ENCODE measurements around the gene THADA.
"Not testable (repeated sequence)": the region's sequence is repeated elsewhere in the genome, so short reads cannot be mapped to it uniquely, and the experiment has no call there.

The THADA gene

GRCh38 chr2:43612944-43613343 is 17.1 kb upstream of the THADA start:
- Histone ChIP-seq H3K9me3 (ENCODE audit: control insufficient read depth, low read length) (no peaks in the 10 kb centered on the region), H3K4me3 (ENCODE audit: low read length) (no peak overlapping the region), H3K9ac (ENCODE audit: low read length) (no peak overlapping the region), H3K36me3 (ENCODE audit: control insufficient read depth, insufficient read depth, low read length) (no peaks in the 10 kb centered on the region), H3K27me3 (ENCODE audit: control insufficient read depth, insufficient read depth, low read length) (no peaks in the 10 kb centered on the region), H3K4me1 (ENCODE audit: control insufficient read depth, insufficient read depth, low read length) (no peaks in the 10 kb centered on the region)

GRCh38 chr2:43611987-43612894 is 16.4 kb upstream of the THADA start:
- Histone ChIP-seq H3K9me3 (ENCODE audit: control insufficient read depth, low read length) (no peaks in the 10 kb centered on the region), H3K36me3 (ENCODE audit: control insufficient read depth, insufficient read depth, low read length) (no peaks in the 10 kb centered on the region), H3K27me3 (ENCODE audit: control insufficient read depth, insufficient read depth, low read length) (no peaks in the 10 kb centered on the region), H3K9ac (ENCODE audit: low read length) (no peak overlapping the region), H3K4me3 (ENCODE audit: low read length) (no peak overlapping the region), H3K4me1 (ENCODE audit: control insufficient read depth, insufficient read depth, low read length) (no peaks in the 10 kb centered on the region)

GRCh38 chr2:43610361-43610760 is 14.5 kb upstream of the THADA start:
- Histone ChIP-seq H3K36me3 (ENCODE audit: control insufficient read depth, insufficient read depth, low read length) (no peaks in the 10 kb centered on the region), H3K9ac (ENCODE audit: low read length) (no peak overlapping the region), H3K4me3 (ENCODE audit: low read length) (no peak overlapping the region), H3K9me3 (ENCODE audit: control insufficient read depth, low read length) (no peaks in the 10 kb centered on the region), H3K4me1 (ENCODE audit: control insufficient read depth, insufficient read depth, low read length) (no peaks in the 10 kb centered on the region), H3K27me3 (ENCODE audit: control insufficient read depth, insufficient read depth, low read length) (no peaks in the 10 kb centered on the region)

- H3K36me3 ChIP-seq (ENCODE audit: control insufficient read depth, insufficient read depth, low read length): no peaks in the 10 kb centered on the region
- no peaks in the 10 kb centered on the region for H3K27me3 ChIP-seq (ENCODE audit: control insufficient read depth, insufficient read depth, low read length)
- no peaks in the 10 kb centered on the region for H3K4me1 ChIP-seq (ENCODE audit: control insufficient read depth, insufficient read depth, low read length)
- no peaks in the 10 kb centered on the region for H3K9me3 ChIP-seq (ENCODE audit: control insufficient read depth, low read length)
- H3K4me3 ChIP-seq (ENCODE audit: low read length): no peak overlapping the region
- no peak overlapping the region for H3K9ac ChIP-seq (ENCODE audit: low read length)
Observed at GRCh38 chr2:43609290-43609918, 13.6 kb upstream of the THADA start.

- no peaks in the 10 kb centered on the region for H3K9me3 ChIP-seq (ENCODE audit: control insufficient read depth, low read length)
- no peaks in the 10 kb centered on the region for H3K4me1 ChIP-seq (ENCODE audit: control insufficient read depth, insufficient read depth, low read length)
- no peak overlapping the region for H3K9ac ChIP-seq (ENCODE audit: low read length)
Observed at GRCh38 chr2:43605851-43606250, 10.0 kb upstream of the THADA start.

GRCh38 chr2:43605079-43605655 is 9.3 kb upstream of the THADA start:
- Histone ChIP-seq H3K9ac (ENCODE audit: low read length) (no peak overlapping the region), H3K27me3 (ENCODE audit: control insufficient read depth, insufficient read depth, low read length) (no peaks in the 10 kb centered on the region), H3K9me3 (ENCODE audit: control insufficient read depth, low read length) (no peaks in the 10 kb centered on the region), H3K4me3 (ENCODE audit: low read length) (no peak overlapping the region), H3K4me1 (ENCODE audit: control insufficient read depth, insufficient read depth, low read length) (no peaks in the 10 kb centered on the region), H3K36me3 (ENCODE audit: control insufficient read depth, insufficient read depth, low read length) (no peaks in the 10 kb centered on the region)

More at GRCh38 chr2:43605851-43606250, 10.0 kb upstream of the THADA start:
- Histone ChIP-seq H3K27me3 (ENCODE audit: control insufficient read depth, insufficient read depth, low read length) (no peaks in the 10 kb centered on the region), H3K4me3 (ENCODE audit: low read length) (no peak overlapping the region), H3K36me3 (ENCODE audit: control insufficient read depth, insufficient read depth, low read length) (no peaks in the 10 kb centered on the region)

- Histone ChIP-seq H3K27me3 (ENCODE audit: control insufficient read depth, insufficient read depth, low read length) (no peaks in the 10 kb centered on the region), H3K9ac (ENCODE audit: low read length) (no peak overlapping the region), H3K9me3 (ENCODE audit: control insufficient read depth, low read length) (no peaks in the 10 kb centered on the region), H3K4me1 (ENCODE audit: control insufficient read depth, insufficient read depth, low read length) (no peaks in the 10 kb centered on the region), H3K4me3 (ENCODE audit: low read length) (no peak overlapping the region), H3K36me3 (ENCODE audit: control insufficient read depth, insufficient read depth, low read length) (no peaks in the 10 kb centered on the region)
Observed at GRCh38 chr2:43604674-43605073, 8.8 kb upstream of the THADA start.

- H3K9me3 ChIP-seq (ENCODE audit: control insufficient read depth, low read length); H3K4me3 ChIP-seq (ENCODE audit: low read length); H3K27me3 ChIP-seq (ENCODE audit: control insufficient read depth, insufficient read depth, low read length); H3K9ac ChIP-seq (ENCODE audit: low read length); H3K36me3 ChIP-seq (ENCODE audit: control insufficient read depth, insufficient read depth, low read length); H3K4me1 ChIP-seq (ENCODE audit: control insufficient read depth, insufficient read depth, low read length): not testable (repeated sequence)
Observed at GRCh38 chr2:43600596-43600995, 4.8 kb upstream of the THADA start.

- Histone ChIP-seq H3K4me1 (ENCODE audit: control insufficient read depth, insufficient read depth, low read length) (peaks cover 7% of the 10 kb centered on the region), H3K4me3 (ENCODE audit: low read length) (peak overlapping the region; percentile 88), H3K9me3 (ENCODE audit: control insufficient read depth, low read length) (no peaks in the 10 kb centered on the region), H3K9ac (ENCODE audit: low read length) (peak overlapping the region; percentile 91), H3K27me3 (ENCODE audit: control insufficient read depth, insufficient read depth, low read length) (no peaks in the 10 kb centered on the region), H3K36me3 (ENCODE audit: control insufficient read depth, insufficient read depth, low read length) (no peaks in the 10 kb centered on the region)
Observed at GRCh38 chr2:43594875-43595274, 963 bp downstream of the THADA start.

- Histone ChIP-seq H3K4me3 (ENCODE audit: low read length) (no peak overlapping the region), H3K9me3 (ENCODE audit: control insufficient read depth, low read length) (no peaks in the 10 kb centered on the region), H3K27me3 (ENCODE audit: control insufficient read depth, insufficient read depth, low read length) (no peaks in the 10 kb centered on the region)
Observed at GRCh38 chr2:43593254-43593653, 2.6 kb downstream of the THADA start.

GRCh38 chr2:43592443-43592842 is 3.4 kb downstream of the THADA start:
- Histone ChIP-seq H3K4me3 (ENCODE audit: low read length) (no peak overlapping the region), H3K9me3 (ENCODE audit: control insufficient read depth, low read length) (no peaks in the 10 kb centered on the region), H3K36me3 (ENCODE audit: control insufficient read depth, insufficient read depth, low read length) (no peaks in the 10 kb centered on the region)

More at GRCh38 chr2:43593254-43593653, 2.6 kb downstream of the THADA start:
- Histone ChIP-seq H3K9ac (ENCODE audit: low read length) (no peak overlapping the region), H3K36me3 (ENCODE audit: control insufficient read depth, insufficient read depth, low read length) (no peaks in the 10 kb centered on the region), H3K4me1 (ENCODE audit: control insufficient read depth, insufficient read depth, low read length) (peaks cover 7% of the 10 kb centered on the region)

GRCh38 chr2:43585708-43586107 is 10.1 kb downstream of the THADA start:
- Histone ChIP-seq H3K4me1 (ENCODE audit: control insufficient read depth, insufficient read depth, low read length) (no peaks in the 10 kb centered on the region), H3K36me3 (ENCODE audit: control insufficient read depth, insufficient read depth, low read length) (no peaks in the 10 kb centered on the region), H3K9me3 (ENCODE audit: control insufficient read depth, low read length) (no peaks in the 10 kb centered on the region), H3K4me3 (ENCODE audit: low read length) (no peak overlapping the region), H3K9ac (ENCODE audit: low read length) (no peak overlapping the region), H3K27me3 (ENCODE audit: control insufficient read depth, insufficient read depth, low read length) (no peaks in the 10 kb centered on the region)

More at GRCh38 chr2:43592443-43592842, 3.4 kb downstream of the THADA start:
- no peak overlapping the region for H3K9ac ChIP-seq (ENCODE audit: low read length)
- peaks cover 7% of the 10 kb centered on the region for H3K4me1 ChIP-seq (ENCODE audit: control insufficient read depth, insufficient read depth, low read length)
- no peaks in the 10 kb centered on the region for H3K27me3 ChIP-seq (ENCODE audit: control insufficient read depth, insufficient read depth, low read length)
